Hematopoietic multipotent progenitor cell treated with erythropoietin and hydrocortisone succinate and interleukin-3 and kit ligand, for 6 days (in vitro differentiated cells): Measurements from ENCODE around the gene TMF1.

ENCODE experiments used
- DNase-seq: peaks from one replicate; pipeline ENCODE4 v3.0.0-alpha.2; 2015

The TMF1 gene

DNA sequence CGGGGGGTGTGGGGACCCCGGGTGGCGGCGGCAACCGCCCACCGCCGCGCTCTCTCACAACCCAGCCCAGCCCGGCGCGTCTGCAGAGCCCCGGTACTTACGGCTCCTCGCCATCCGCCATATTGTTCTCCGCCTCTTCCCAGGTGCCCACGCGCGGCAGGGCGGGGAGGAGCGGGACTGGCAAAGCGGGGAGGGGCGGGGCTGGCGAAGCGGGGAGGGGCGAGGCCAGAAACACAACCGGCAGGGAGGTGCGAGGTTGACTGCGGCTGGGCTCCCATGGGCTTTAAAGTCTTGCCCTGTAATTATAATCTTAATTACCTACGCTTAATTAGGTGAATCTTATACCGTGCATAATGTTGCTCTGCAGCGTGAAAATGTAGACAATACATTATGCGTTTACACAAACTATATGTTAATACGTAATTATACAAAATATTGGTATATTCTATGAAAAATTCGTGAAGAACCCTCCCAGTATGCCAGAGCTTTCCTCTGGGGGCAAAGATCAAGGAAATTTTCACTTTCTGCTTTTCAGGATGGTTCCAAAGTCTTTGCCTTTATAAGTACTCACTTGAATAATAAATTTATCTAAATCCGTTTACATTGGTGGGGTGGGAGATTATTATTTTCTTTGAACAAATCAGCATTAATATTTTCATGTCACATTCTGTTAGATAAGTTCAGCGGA is 28.2 kb upstream of the TMF1 start, which contains the start of gene UBA3:
Gene UBA3 (minus strand): TSS at position 133 of the 688 bp plus-strand sequence. CDS start 12 bp downstream, at position 121.
- peak; percentile 95 for DNase-seq

DNA sequence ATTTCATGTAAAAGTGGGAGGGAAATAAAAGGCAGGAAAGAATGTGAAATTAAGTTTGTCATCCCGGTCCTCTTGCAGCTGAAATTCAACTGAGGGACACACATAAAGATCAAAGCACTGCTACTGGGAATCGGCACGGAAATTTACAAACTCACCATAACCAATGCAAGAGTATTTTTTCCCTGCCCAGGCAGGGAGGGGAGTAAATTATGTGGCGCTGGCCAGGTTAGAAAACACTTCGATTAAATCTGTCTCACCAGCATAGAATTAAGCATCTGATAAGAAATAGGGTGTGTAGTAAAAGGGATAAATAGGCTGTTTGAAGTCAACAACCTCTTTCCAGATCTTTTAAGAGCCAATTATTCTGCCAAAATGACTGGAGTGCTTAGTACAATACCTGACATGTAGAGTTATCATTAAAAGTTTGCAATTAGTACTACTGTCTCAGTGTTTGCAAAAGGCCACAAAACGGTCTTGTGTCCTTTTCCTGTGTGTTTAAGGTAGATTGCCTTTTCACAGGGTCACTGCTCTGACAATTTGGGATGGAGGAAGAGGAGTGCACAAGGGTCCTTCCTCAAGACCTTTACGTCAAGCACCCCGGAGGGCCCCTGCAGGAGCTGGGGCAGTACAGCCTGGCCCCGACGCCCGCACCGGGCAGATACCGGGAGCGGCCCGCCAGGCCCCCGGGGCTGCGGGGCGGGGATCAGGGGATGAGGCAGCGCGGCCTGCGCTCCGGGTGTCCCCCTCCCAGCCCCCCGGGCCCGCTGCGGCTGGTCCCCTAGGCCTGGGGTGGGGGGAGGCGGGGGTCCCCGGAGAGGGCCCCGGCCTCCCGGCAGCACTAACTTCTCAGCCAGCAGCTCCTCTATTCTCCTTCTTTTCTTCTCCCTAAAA is 27.4 kb upstream of the TMF1 start:
- DNase-seq, result peak; percentile 31

DNA sequence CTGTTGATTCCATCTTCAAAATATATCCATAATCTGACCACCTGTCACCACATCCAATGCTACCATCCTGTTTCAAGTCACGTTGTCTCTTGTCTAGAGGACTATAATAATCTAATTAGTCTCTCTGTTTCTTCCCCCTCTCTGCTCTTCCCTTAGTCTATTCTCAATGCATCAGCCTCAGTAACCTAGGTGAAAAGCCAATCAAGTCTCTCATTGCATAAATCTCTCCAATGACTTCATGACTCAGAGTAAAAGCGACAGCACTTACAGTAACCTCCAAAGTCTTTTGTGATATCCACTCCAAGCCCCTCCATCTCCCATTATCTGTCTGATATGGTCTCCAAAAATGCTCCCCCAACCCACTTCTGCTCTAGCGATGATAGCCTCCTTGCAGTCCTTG is 20.8 kb upstream of the TMF1 start:
- DNase-seq, result no peak

DNA sequence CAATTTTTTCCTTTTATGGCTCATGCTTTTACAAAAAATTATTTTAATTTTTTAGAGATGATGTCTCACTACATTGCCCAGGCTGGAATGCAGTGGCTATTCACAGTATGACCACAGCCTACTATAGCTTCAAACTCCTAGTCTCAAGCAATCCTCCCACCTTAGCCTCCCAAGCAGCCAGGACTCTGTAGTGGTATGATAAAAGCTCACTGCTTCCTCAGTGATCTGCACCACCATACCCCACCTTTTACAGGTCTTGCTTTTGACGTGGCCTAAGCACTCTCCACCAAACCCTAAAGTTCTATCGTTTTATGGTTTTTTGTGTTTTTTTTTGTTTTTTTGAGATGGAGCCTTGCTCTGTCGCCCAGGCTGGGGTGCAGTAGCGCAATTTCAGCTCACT is 14.0 kb upstream of the TMF1 start:
- DNase-seq, result no peak

DNA sequence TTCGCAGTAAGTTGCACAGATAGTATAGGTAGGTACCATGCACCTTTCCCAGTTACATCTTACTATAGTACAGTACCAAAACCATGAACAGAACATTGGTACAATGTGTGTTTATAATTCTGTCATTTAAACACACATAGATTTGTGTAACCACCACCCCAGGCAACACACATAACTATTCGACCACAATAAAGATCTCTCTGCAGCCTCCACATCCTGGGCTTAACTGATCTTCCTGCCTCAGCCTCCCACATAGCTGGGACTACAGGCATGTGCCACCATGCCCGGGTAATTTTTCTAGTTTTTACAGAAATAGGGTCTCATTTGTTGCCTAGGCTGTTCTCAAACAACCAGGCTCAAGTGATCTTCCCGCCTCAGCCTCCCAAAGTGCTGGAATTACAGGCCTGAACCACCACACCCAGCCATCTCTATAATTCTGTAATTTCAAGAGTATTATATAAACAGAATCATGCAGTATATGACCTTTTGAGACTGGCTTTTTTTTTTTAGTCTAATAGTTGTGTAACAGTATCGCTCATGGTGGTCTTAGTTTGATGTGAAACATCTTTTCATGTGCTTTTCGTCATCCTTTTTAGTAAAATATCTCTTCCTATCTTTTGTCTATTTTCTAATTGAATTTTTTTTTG is 13.3 kb upstream of the TMF1 start:
- DNase-seq, result no peak

DNA sequence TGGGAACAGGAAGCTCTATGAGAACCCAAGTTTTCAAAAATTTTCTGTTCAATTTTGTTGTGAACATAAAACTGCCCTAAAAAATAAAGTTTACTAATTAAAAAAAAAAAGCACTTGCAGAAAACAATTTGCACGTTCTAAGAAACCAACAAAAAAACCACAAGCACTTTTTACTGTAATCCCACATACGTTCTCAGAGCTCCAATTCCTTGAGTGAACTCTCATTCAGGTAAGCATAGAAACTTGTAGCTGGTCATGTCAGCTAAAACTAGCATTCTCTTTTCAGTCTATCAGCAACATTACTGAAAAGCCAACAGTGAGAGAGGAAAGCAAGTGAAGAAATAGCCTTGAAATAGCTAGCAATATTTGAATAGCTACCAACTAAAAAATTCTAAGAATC is 11.5 kb upstream of the TMF1 start:
- no peak for DNase-seq

DNA sequence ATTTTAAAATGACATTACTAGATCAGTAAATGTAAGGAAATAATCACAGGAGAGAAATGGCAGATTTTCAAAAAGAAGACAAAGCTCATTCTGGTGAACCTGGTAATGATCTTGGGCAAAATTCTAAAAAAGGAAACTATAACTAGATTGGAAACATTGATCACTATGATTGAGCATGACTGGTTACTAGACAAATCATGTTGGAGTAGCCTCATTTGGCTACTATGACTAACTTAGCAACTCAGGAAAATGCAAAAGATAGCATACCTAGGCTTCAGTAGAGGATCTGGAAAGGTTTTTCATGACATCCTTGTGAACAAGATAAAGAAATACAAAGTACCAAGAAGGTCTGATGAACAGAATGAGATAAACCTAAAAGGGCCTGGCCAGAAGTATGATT is 7.6 kb upstream of the TMF1 start:
- no peak for DNase-seq

DNA sequence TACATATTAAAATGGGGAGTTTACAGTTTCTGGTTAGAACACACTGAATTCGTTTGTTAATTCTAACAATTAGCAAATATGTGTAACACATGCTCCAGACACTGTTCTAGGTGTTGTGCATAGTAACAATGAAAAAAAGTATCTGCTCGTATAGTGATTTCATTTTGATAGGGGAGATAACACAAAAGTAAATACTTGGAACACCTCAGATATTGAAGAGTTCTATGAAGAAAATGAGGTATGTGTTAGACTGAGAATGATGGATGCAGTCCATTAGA is 6.8 kb upstream of the TMF1 start:
- no peak for DNase-seq

DNA sequence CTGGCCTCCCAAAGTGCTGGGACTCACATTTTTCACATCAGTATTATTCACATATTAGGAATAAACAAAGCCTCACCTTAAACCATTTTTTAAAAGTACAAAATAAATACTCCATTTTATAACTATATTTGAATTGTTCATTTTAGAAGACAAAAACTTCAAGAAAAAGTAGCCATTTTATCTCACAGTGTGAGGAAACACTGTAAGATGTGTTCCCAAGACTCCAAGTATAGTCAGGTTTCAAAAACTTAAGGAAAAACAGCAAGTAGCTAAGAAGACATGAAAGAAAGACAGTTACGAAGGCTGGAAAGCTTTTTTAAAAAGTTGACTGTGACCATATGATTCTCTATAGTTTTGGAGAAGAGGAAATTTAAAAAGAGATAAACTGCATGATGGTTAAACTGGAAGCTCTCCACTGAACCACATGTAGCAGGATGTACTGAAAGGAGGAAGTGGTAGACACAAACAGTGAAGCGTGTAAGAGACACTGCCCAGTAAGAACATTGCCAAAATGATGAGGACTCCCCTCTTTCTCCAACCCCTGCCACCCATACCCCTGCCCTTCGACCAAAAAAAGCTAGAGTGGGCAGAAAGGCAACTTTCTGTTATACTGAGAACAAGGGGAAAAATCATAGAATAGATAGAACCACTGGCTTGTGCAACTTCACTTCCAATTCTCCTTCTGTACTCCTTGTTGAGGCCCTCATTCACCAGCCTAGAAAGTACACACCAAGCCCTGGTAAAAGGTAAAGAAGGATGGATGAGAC is 6.2 kb upstream of the TMF1 start:
- DNase-seq, result peak; percentile 68

DNA sequence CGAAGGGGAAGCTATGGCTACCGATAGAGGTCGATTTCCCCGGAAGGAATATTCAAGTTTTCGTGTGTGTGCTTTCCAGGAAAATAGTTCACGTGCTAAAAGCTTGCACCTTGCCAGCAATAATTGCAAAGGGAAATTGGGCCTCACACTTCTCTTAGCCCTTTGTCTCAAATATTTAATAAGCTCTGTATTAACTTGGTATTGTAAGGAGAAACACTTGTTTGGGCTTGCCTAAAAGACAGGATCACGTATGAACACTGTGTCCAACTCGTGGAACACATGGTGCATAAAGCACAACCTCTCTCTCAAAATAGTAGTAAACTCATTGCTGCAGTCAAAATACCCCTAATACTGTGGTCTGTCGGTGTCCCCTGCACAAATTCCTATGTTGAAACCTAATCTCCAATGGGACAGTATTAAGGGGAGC is 352 bp upstream of the TMF1 start:
- DNase-seq, result no peak

DNA sequence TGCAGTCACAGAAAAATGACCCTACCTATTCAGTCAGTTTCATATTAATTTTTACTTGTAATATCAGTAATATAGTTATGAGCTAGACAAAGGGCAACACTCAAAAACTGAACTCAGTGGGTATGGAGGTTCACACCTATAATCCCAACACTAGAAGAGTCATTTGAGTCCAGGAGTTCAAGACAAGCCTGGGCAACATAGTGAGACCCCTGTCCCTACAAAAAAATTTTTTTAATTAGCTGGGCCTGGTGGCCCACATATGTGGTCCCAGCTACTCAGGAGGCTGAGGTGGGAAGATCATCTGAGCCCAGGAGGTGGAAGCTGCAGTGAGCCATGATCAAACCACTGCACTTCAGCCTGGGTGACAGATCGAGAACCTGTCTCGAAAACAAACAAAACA is 3.1 kb downstream of the TMF1 start:
- DNase-seq, result no peak

DNA sequence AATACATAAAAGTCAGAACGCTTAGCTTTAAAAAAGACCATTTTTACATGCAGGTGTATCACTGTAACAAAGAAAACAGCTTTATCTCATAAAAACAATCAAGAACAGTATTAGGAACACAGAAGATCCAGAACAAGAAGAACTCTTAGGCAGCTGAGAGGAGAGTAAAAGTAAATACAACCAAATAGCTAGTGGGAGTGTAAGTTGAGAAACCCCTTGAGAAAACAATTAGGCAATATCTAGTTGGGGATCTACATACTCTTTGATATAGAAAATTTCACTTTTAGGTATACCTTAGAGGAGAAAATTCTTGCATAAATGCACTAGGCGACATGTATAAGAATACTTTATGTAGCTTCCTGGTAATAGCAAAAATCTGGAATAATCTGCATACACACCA is 7.5 kb downstream of the TMF1 start:
- DNase-seq, result no peak

DNA sequence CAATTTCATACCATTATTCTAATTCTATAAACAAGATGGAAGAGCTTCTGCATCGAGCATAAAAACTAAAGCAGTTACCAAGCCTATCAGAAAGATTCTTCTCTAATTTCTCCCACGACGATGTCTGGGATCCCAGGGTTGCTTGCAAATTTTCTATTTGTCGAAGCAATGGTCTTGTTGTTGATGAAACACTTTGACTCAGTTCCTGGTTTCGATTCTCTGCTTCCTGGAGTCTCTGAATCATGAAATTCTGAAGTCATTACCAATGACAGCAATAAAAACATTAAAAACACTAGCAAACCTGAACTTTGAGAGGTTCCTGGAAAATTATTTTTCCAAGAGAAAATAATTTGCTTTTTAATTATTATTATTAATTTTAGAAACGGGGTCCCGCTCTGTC is 18.7 kb downstream of the TMF1 start:
- no peak for DNase-seq

DNA sequence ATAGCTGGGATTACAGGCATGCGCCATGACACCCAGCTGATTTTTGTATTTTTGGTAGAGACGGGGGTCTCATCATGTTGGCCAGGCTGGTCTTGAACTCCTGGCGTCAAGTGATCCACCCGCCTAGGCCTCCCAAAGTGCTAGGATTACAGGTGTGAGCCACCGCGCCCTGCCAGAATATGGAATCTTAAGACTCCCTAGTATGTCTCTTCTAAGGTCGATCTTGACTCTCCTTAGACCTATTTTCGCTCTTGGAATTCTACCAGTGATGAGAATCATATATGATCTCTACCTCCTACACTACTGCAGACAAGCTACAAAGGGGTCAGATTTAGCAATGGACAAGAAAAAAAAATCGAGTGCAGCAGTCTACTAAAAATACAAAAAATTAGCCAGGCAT is 19.4 kb downstream of the TMF1 start:
- DNase-seq, result no peak

DNA sequence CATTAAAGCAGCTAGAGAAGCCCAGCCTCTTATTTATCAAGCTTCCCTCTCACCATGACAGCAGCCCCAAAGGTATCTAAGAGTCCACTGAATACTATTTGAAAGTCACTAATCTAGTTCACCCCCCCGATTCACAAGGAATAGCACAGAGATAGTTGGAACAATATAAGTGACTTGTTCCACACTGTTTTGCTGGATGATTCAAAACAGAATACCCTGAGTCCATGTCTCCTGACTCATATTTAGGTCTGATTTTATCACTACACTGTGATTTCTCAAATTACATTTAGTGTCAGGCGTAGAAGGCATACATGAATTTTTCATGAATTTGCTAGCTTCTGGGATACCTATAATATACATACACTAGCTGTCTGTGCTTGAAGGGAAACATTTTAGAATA is 20.0 kb downstream of the TMF1 start:
- DNase-seq, result no peak

DNA sequence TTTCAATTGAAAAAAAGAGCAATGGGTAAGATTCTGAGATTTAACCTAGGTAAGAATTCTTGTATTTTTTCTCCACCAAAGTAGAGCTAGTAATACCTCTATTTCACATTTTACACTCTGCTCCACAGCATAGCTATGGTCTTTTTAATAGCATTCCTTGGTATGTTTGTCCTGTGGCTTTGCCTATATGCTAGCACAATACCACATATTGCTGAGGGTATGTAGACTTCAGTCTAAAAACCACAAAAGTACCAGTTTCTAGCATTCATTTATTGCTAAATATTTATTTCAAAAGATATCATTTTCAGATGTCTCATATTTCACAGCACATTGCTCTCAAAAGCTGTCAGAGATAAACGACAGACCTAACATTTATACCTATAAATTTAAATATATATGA is 20.5 kb downstream of the TMF1 start:
- no peak for DNase-seq

DNA sequence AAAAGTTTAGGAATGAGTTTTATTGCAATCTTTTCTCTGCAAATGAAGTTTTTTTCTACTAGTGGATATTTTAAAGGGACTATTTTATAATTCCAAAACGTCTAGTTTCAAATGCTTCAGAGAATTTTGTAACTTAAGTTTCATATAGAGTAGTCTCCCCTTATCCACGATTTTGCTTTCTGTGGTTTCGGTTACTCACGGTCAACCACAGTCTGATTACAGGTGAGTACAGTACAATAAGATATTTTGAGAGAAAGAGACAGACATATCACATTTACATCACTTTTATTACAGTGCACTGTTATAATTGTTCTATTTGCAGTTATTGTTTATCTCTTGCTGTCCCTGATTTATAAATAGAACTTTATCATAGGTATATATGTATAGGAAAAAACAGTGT is 31.3 kb downstream of the TMF1 start:
- DNase-seq, result no peak

DNA sequence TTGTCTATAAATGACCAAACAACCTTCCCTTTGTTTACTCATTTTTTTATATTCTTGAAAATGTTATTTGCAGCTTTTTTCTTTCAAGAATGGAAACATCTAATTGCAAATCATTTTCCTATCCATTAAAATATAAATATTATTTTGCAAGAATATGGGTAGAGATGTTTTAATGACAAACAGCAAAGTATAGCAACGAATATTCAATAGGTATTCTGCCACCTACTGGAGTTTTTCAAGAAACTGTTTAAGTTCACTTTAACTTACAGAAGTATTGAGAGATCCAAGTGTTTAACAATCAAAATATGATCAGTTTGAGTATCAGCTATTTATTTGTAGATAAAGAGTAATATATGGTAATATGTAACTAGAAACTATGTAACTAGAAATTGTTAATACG is 31.7 kb downstream of the TMF1 start:
- peak; percentile 56 for DNase-seq

DNA sequence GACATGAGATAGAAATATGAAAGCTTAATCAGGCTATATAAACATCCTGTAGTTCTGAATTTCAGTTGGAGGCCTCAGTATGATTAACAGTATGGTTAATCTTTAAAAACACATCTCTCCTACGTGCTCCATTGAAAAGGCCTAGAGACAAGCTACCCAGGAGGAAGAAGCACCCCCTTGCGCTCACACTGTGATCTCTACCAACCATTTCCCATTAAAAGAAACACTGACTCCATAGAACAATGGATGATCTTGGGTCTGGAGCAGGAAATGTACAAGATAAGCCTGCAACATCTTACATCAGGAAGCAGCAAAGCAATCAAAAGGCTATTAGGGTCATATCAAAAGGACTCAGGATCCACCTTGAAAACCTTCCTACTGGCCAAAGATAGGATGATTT is 35.2 kb downstream of the TMF1 start:
- DNase-seq, result no peak

DNA sequence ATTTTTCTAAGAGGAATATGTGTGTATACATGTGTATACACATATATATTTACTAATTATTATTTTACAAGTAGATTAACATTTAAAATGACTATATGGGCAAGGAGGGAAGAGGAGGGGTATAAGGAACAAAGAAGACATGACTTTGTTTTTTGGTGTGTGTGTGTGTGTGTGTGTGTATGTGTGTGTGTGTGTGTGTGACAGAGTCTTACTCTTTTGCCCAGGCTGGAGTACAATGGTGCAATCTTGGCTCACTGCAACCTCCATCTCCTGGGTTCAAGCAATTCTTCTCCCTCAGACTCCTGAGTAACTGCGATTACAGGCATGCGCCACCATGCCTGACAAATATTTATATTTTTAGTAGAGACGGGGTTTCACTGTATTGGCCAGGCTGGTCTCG is 36.0 kb downstream of the TMF1 start:
- no peak for DNase-seq

DNA sequence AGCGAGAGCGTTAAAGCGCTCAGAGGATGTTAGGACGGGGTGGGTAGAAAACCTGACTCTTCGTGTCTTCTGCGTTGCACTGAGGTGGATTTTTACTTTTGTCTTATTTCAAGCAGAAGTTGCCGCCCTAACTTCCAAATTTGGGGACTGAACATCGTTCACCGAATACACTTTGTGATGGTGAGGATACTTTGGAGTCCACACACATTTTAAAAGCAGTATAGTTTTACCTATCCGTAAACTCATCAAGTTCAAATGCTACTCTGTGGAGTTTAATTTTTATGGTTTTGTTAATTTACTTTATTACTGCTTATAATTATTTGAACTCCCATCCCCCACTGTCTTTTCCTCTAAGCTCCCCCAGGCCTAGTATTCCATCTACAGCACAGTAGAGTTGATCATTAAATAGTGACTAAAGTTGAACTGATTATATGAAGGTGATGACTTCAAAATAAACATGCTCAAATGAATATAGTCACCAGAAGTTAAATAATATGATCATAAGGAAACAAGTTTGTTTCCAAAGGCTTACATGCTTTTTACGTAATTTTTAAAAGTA is 38.0 kb downstream of the TMF1 start:
- DNase-seq, result peak; percentile 47

DNA sequence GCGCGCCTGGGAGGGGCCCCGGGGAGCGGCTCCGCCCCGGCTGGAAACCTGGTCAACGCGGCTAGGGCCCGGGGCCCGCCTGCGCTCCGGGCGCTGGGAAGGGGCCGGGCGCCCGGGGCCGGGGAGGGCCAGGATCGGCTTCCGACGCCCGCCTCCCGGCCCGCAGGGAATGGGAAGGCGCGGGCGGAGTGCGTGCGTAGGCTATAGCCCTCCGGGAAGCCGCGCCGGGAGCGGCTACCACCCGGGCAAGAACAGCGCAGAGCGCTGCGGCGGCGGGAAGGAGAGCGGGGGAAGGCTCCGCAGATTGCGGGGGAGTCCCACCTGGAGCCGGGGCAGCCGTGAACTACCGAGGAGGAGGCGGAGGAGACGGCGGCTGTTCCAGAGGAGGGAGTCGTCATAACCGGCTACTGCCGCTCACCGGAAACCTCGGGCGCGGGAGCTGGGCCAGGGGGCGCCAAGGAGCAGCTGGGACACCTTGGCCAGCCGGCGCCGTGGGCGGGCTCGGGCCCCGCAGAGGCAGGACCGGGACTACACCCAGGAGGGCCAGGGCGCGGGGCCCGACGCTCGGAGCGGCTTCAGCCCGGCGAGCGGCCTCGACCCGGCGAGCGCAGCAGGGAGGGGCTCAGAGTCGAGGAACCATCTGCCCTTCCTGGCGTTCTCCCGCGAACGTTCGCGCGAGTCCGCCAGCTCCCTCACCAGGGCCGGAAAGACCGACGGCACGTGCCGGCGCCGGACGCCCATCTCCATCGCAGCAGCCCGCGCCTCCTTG is 38.7 kb downstream of the TMF1 start, which contains the start of gene EOGT:
Gene EOGT (minus strand): TSS at position 432 of the 769 bp plus-strand sequence. CDS start 3,838 bp downstream, outside the sequence.
- peak; percentile 90 for DNase-seq
